ENCODE data around the gene RASAL1. TPM values are rescaled to one million over a fixed set of nuclear protein-coding genes. Genes with fewer than 3 reads are reported as not detected.
A peak's percentile ranks its signal among the peaks of the same experiment; 100 is the strongest.

Gene RASAL1
- polyA plus RNA-seq, 3 donors, result not detected

GRCh38 chr12:113169697-113170096 lies 34.1 kb upstream of the RASAL1 start:
- Mint-ChIP-seq H3K9me3 (no peaks in the 10 kb centered on the region), H3K27me3 (ENCODE audit: low read depth in 3 of 3) (peaks cover 0 to 2% (median 0%) of the 10 kb centered on the region in 3 donors), H3K4me3 (no peak overlapping the region), H3K36me3 (peaks cover 86 to 98% of the 10 kb centered on the region in 2 donors), H3K27ac (peak overlapping the region in 2 of 7 donors; percentile 7 to 73), H3K4me1 (no peaks in the 10 kb centered on the region)
- Histone ChIP-seq H3K4me2 (replicated peaks; ENCODE audit: extremely low read depth, low read length, poor library complexity, severe bottlenecking) (no peak overlapping the region), H3K9ac (ENCODE audit: insufficient read depth, low read length, poor library complexity, severe bottlenecking) (no peak overlapping the region), H3K9me3 (replicated peaks in 1 of 2; ENCODE audit: control insufficient read depth in 1 of 2, insufficient read depth in 1 of 2, low read length in 2 of 2) (no peaks in the 10 kb centered on the region), H4K20me1 (ENCODE audit: insufficient read depth, low read length) (no peaks in the 10 kb centered on the region), H2AFZ (ENCODE audit: insufficient read depth, low read depth, low read length, poor library complexity, severe bottlenecking) (no peak overlapping the region), H3K4me3 (replicated peaks in 1 of 3; ENCODE audit: low read depth in 2 of 3, low read length in 3 of 3) (no peak overlapping the region), H3K79me2 (ENCODE audit: insufficient read depth, low read length) (no peaks in the 10 kb centered on the region), H3K4me1 (ENCODE audit: control insufficient read depth in 1 of 2, insufficient read depth in 2 of 2, low read length in 2 of 2) (no peaks in the 10 kb centered on the region), H3K27me3 (ENCODE audit: control insufficient read depth in 2 of 2, insufficient read depth in 2 of 2, low read length in 2 of 2) (no peaks in the 10 kb centered on the region), H3K36me3 (replicated peaks in 1 of 2; ENCODE audit: control insufficient read depth in 1 of 2, insufficient read depth in 2 of 2, low read length in 2 of 2) (peaks cover 95 to 100% of the 10 kb centered on the region in 2 donors), H3K27ac (ENCODE audit: low read depth in 1 of 2, low read length in 2 of 2) (no peak overlapping the region)
- WGBS (ENCODE audit: insufficient coverage), result 98% methylated on average over 13 of the region's 13 CpGs
- TF ChIP-seq CTCF (IDR thresholded peaks at IDR 0.05), result no peak
- no peak for DNase-seq
- intact Hi-C loops (cut with micrococcal nuclease), result loop anchor here in 1 of 2 donors (5.0 kb wide), 1 partner anchor 177 kb away; no protein-coding TSS in a partner anchor

- Histone ChIP-seq H3K9ac (ENCODE audit: insufficient read depth, low read length, poor library complexity, severe bottlenecking) (no peak overlapping the region), H3K9me3 (replicated peaks in 1 of 2; ENCODE audit: control insufficient read depth in 1 of 2, insufficient read depth in 1 of 2, low read length in 2 of 2) (no peaks in the 10 kb centered on the region), H3K79me2 (ENCODE audit: insufficient read depth, low read length) (no peaks in the 10 kb centered on the region), H3K27ac (ENCODE audit: low read depth in 1 of 2, low read length in 2 of 2) (no peak overlapping the region), H2AFZ (ENCODE audit: insufficient read depth, low read depth, low read length, poor library complexity, severe bottlenecking) (no peak overlapping the region), H3K4me3 (replicated peaks in 1 of 3; ENCODE audit: low read depth in 2 of 3, low read length in 3 of 3) (no peak overlapping the region), H3K36me3 (replicated peaks in 1 of 2; ENCODE audit: control insufficient read depth in 1 of 2, insufficient read depth in 2 of 2, low read length in 2 of 2) (peaks cover 94 to 100% of the 10 kb centered on the region in 2 donors), H3K4me1 (ENCODE audit: control insufficient read depth in 1 of 2, insufficient read depth in 2 of 2, low read length in 2 of 2) (no peaks in the 10 kb centered on the region), H4K20me1 (ENCODE audit: insufficient read depth, low read length) (no peaks in the 10 kb centered on the region), H3K4me2 (replicated peaks; ENCODE audit: extremely low read depth, low read length, poor library complexity, severe bottlenecking) (no peak overlapping the region), H3K27me3 (ENCODE audit: control insufficient read depth in 2 of 2, insufficient read depth in 2 of 2, low read length in 2 of 2) (no peaks in the 10 kb centered on the region)
- Mint-ChIP-seq H3K4me3 (no peak overlapping the region), H3K9me3 (no peaks in the 10 kb centered on the region), H3K4me1 (no peaks in the 10 kb centered on the region), H3K27ac (peak overlapping the region in 1 of 7 donors; percentile 18), H3K27me3 (ENCODE audit: low read depth in 3 of 3) (no peaks in the 10 kb centered on the region), H3K36me3 (peaks cover 89 to 100% of the 10 kb centered on the region in 2 donors)
- no peak for DNase-seq
- TF ChIP-seq CTCF (IDR thresholded peaks at IDR 0.05), result no peak
- WGBS (ENCODE audit: insufficient coverage), result 96% methylated on average over 10 of the region's 10 CpGs
- intact Hi-C loops (cut with micrococcal nuclease), result no loop called here
Observed at GRCh38 chr12:113167868-113168267, 32.3 kb upstream of the RASAL1 start.
